SH-SY5Y (cell line): ENCODE measurements around the gene ZNF878.

Source experiments
- GATA2 ChIP-seq: IDR thresholded peaks from 2 replicates; pipeline ENCODE4 v1.6.1; 2011; ENCODE audit warnings: mild to moderate bottlenecking, low read depth, low read length
- GATA3 ChIP-seq: IDR thresholded peaks from 2 replicates; pipeline ENCODE4 v1.6.1; 2011; ENCODE audit warnings: low read depth, mild to moderate bottlenecking, low read length, moderate library complexity

ZNF878 gene

GRCh38 chr19:12052497-12053169 is at the start of gene ZNF878:
Gene ZNF878, minus strand, starts transcription at chr19:12052961. Its CDS starts 160 bp downstream, at chr19:12052801.
- TF ChIP-seq GATA3 (no peak), GATA2 (no peak)

GRCh38 chr19:12098040-12098439 is 45.3 kb upstream of the ZNF878 start:
- TF ChIP-seq GATA2 (no peak), GATA3 (no peak)

GRCh38 chr19:12095111-12095790 is 42.5 kb upstream of the ZNF878 start:
- TF ChIP-seq GATA3, result no peak
- TF ChIP-seq GATA2, result no peak

- TF ChIP-seq GATA3 (no peak), GATA2 (no peak)
These were observed 41.0 kb upstream of the ZNF878 start for GRCh38 chr19:12093777-12094176.

GRCh38 chr19:12092956-12093355 is 40.2 kb upstream of the ZNF878 start:
- TF ChIP-seq GATA3 (no peak), GATA2 (no peak)

GRCh38 chr19:12092065-12092867 is 39.5 kb upstream of the ZNF878 start:
- TF ChIP-seq GATA2 (no peak), GATA3 (no peak)

- TF ChIP-seq GATA3 (no peak), GATA2 (no peak)
These were observed 38.0 kb upstream of the ZNF878 start for GRCh38 chr19:12090807-12091206.

GRCh38 chr19:12085074-12085818 is 32.5 kb upstream of the ZNF878 start:
- TF ChIP-seq GATA3, result no peak
- TF ChIP-seq GATA2, result no peak

- TF ChIP-seq GATA3 (no peak), GATA2 (no peak)
These were observed 24.6 kb upstream of the ZNF878 start for GRCh38 chr19:12077375-12077774.

GRCh38 chr19:12075538-12076139 is 22.9 kb upstream of the ZNF878 start:
- TF ChIP-seq GATA3 (no peak), GATA2 (no peak)

- TF ChIP-seq GATA3, result no peak
- no peak for TF ChIP-seq GATA2
These were observed 12.1 kb upstream of the ZNF878 start, which contains the start of gene ZNF844 for GRCh38 chr19:12064590-12065538. Gene ZNF844, plus strand, starts transcription at chr19:12064731. Its CDS starts 143 bp downstream, at chr19:12064874.

- TF ChIP-seq GATA2, result no peak
- no peak for TF ChIP-seq GATA3
These were observed 3.0 kb upstream of the ZNF878 start for GRCh38 chr19:12055784-12056183.

- TF ChIP-seq GATA3, result no peak
- TF ChIP-seq GATA2, result no peak
These were observed 667 bp downstream of the ZNF878 start for GRCh38 chr19:12052091-12052496.
